Neuronal stem cell (in vitro differentiated cells): ENCODE measurements around the gene DNAL4.

Experiments used
- DNase-seq: peaks from one replicate; pipeline ENCODE4 v3.0.0-alpha.2; 2013; ENCODE audit warnings: low spot score
- H2AFZ ChIP-seq: one replicate; pipeline ENCODE4 v1.6.1; 2013; ENCODE audit warnings: mild to moderate bottlenecking, low read length, inconsistent platforms
- H2AK5ac ChIP-seq: 2 replicates; pipeline ENCODE4 v1.6.1; 2013; ENCODE audit warnings: low read depth, mild to moderate bottlenecking, inconsistent platforms, low read length, moderate library complexity, mixed read lengths
- H2BK120ac ChIP-seq: 2 replicates; pipeline ENCODE4 v1.6.1; 2013; ENCODE audit warnings: low read depth, mild to moderate bottlenecking, inconsistent platforms, low read length, moderate library complexity, mixed read lengths
- H2BK12ac ChIP-seq: one replicate; pipeline ENCODE4 v1.6.1; 2013; ENCODE audit warnings: low read length, inconsistent platforms
- H2BK15ac ChIP-seq: 2 replicates; pipeline ENCODE4 v1.6.1; 2013; ENCODE audit warnings: mild to moderate bottlenecking, low read length, inconsistent platforms, mixed read lengths
- H2BK5ac ChIP-seq: one replicate; pipeline ENCODE4 v1.6.1; 2013; ENCODE audit warnings: inconsistent platforms, mild to moderate bottlenecking, low read length, moderate library complexity
- H3K14ac ChIP-seq: one replicate; pipeline ENCODE4 v1.6.1; 2013; ENCODE audit warnings: low read length, inconsistent platforms
- H3K18ac ChIP-seq: 2 replicates; pipeline ENCODE4 v1.6.1; 2013; ENCODE audit warnings: low read length, inconsistent platforms
- H3K23ac ChIP-seq: 2 replicates; pipeline ENCODE4 v1.6.1; 2013; ENCODE audit warnings: low read depth, mild to moderate bottlenecking, mixed read lengths, low read length, inconsistent platforms; ENCODE audit not compliant: poor library complexity
- H3K27ac ChIP-seq: replicated peaks from 3 replicates; pipeline ENCODE4 v1.5.1; 2013; ENCODE audit warnings: low read length, inconsistent platforms
- H3K27me3 ChIP-seq, 3 experiments: 2 replicates each; pipeline ENCODE4 v1.6.1; 2013; ENCODE audit warnings: low read length in 3 of 3, mild to moderate bottlenecking in 2 of 3, inconsistent platforms in 1 of 3, low read depth in 1 of 3, mixed read lengths in 1 of 3, moderate library complexity in 1 of 3; ENCODE audit not compliant: control insufficient read depth in 3 of 3, insufficient read depth in 3 of 3
- H3K36me3 ChIP-seq, 2 donors: replicated peaks in 1 of 2; 2 replicates each; pipeline ENCODE4 v1.6.1; 2013; ENCODE audit warnings: low read length in 2 of 2; ENCODE audit not compliant: control insufficient read depth in 2 of 2, insufficient read depth in 2 of 2
- H3K4ac ChIP-seq: 2 replicates; pipeline ENCODE4 v1.6.1; 2013; ENCODE audit warnings: inconsistent platforms, mild to moderate bottlenecking, low read length, moderate library complexity
- H3K4me1 ChIP-seq, 2 donors: 1 replicate in 1 of 2; 2 replicates in 1 of 2; pipeline ENCODE4 v1.6.1; 2013; ENCODE audit warnings: low read length in 2 of 2, low read depth in 1 of 2; ENCODE audit not compliant: control insufficient read depth in 2 of 2, insufficient read depth in 1 of 2
- H3K4me2 ChIP-seq: one replicate; pipeline ENCODE4 v1.6.1; 2013; ENCODE audit warnings: mild to moderate bottlenecking, low read length, inconsistent platforms; ENCODE audit not compliant: insufficient read depth, poor library complexity, severe bottlenecking
- H3K4me3 ChIP-seq, 2 donors: 2 replicates each; pipeline ENCODE4 v1.5.1; 2013; ENCODE audit warnings: low read length in 2 of 2, mild to moderate bottlenecking in 2 of 2, inconsistent platforms in 1 of 2, moderate library complexity in 1 of 2
- H3K79me1 ChIP-seq: one replicate; pipeline ENCODE4 v1.6.1; 2013; ENCODE audit warnings: low read depth, mild to moderate bottlenecking, inconsistent platforms, low read length, moderate library complexity
- H3K9ac ChIP-seq: one replicate; pipeline ENCODE4 v1.6.1; 2013; ENCODE audit warnings: mild to moderate bottlenecking, low read depth, low read length, inconsistent platforms; ENCODE audit not compliant: poor library complexity
- H3K9me3 ChIP-seq, 2 donors: replicated peaks in 1 of 2; 2 replicates each; pipeline versions ENCODE3 to v1.6.1; 2013; ENCODE audit warnings: low read length in 2 of 2, mild to moderate bottlenecking in 2 of 2, inconsistent platforms in 1 of 2, low read depth in 1 of 2, mixed read lengths in 1 of 2, moderate library complexity in 1 of 2; ENCODE audit not compliant: control insufficient read depth in 2 of 2, insufficient read depth in 1 of 2
- H4K8ac ChIP-seq: one replicate; pipeline ENCODE4 v1.6.1; 2013; ENCODE audit warnings: low read depth, mild to moderate bottlenecking, inconsistent platforms, low read length, moderate library complexity
- H4K91ac ChIP-seq: one replicate; pipeline ENCODE4 v1.6.1; 2013; ENCODE audit warnings: low read length, low read depth, mild to moderate bottlenecking, inconsistent platforms; ENCODE audit not compliant: poor library complexity
- WGBS, 2 donors: extraction: QIAGEN DNeasy Blood & Tissue Kit; methylation state at CpG; one replicate each; pipeline ENCODE4 v1.1.7; 2013; ENCODE audit warnings: missing lambda C conversion rate in 2 of 2, mixed read lengths in 1 of 2; ENCODE audit not compliant: insufficient read length in 2 of 2, insufficient replicate concordance in 1 of 2; ENCODE audit errors: extremely low coverage in 2 of 2; 5-methylcytosine and 5-hydroxymethylcytosine counted together

Gene DNAL4

DNA sequence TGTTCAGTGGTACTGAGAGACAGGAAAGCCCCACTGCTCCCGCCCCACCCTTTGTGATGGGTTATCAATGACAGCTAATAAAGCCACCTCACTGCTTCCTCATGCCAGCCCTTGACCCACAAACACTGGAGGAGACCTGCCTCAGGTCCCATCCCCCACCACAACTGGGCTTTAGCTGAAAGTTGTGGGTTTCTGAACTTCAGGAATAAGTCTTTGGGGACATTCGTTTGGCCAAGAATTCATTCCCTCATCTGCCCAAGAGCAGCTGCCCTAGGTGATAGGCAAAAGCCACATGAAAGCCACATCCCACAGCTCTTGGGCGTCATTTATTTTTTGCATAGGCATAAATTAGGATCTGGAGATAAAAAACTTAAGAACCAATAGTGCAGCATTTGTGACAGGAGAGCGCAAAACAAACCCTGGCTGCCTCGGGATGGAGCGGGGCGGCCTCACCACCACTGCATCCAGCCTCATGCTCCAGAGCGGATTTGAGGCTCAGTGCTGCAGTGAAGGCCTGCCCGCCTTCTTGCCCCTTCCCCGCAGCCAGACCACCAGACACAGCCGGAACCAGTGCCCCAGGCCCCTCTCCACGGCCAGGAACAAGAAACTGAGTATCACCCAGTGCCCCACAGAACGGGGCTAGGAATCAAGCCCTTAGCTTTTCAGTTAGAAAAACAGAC, 59.4 kb downstream of the DNAL4 start:
- Histone ChIP-seq H3K14ac (no peak overlapping the region), H2BK12ac (no peak overlapping the region), H4K91ac (no peak overlapping the region), H3K27me3 (no peaks in the 10 kb centered on the region), H3K4me1 (no peaks in the 10 kb centered on the region), H3K36me3 (peaks cover 63 to 100% of the 10 kb centered on the region in 2 donors), H3K4me2 (no peak overlapping the region), H2BK5ac (no peak overlapping the region), H2AK5ac (no peak overlapping the region), H3K4ac (no peak overlapping the region), H3K9ac (no peak overlapping the region), H2BK120ac (no peak overlapping the region), H3K18ac (no peak overlapping the region), H2BK15ac (no peak overlapping the region), H3K27ac (no peak overlapping the region), H3K79me1 (no peaks in the 10 kb centered on the region), H4K8ac (no peak overlapping the region), H3K23ac (no peak overlapping the region), H3K4me3 (no peak overlapping the region), H3K9me3 (no peaks in the 10 kb centered on the region), H2AFZ (no peak overlapping the region)
- no peak for DNase-seq
- no CpG with 5 or more reads among the region's 13 CpGs for WGBS, 2 donors

GRCh38 chr22:38733724-38734381, 60.1 kb downstream of the DNAL4 start:
- Histone ChIP-seq H3K36me3 (peaks cover 63 to 100% of the 10 kb centered on the region in 2 donors), H3K4me3 (no peak overlapping the region), H2BK5ac (peak overlapping the region; percentile 4), H3K79me1 (no peaks in the 10 kb centered on the region), H3K9me3 (no peaks in the 10 kb centered on the region), H3K18ac (peak overlapping the region; percentile 19), H2AK5ac (peak overlapping the region; percentile 47), H3K23ac (no peak overlapping the region), H3K27ac (no peak overlapping the region), H2BK15ac (no peak overlapping the region), H3K14ac (no peak overlapping the region), H4K91ac (no peak overlapping the region), H3K4ac (no peak overlapping the region), H2AFZ (no peak overlapping the region), H3K9ac (no peak overlapping the region), H3K27me3 (no peaks in the 10 kb centered on the region), H2BK12ac (no peak overlapping the region), H3K4me2 (no peak overlapping the region), H4K8ac (no peak overlapping the region), H3K4me1 (no peaks in the 10 kb centered on the region), H2BK120ac (no peak overlapping the region)
- WGBS, 2 donors = no CpG with 5 or more reads among the region's 8 CpGs
- DNase-seq = no peak

GRCh38 chr22:38733329-38733723, 60.6 kb downstream of the DNAL4 start:
- no peak overlapping the region for H3K4ac ChIP-seq
- no peaks in the 10 kb centered on the region for H3K4me1 ChIP-seq
- H2AFZ ChIP-seq = no peak overlapping the region
- DNase-seq = no peak
- peak overlapping the region; percentile 47 for H2AK5ac ChIP-seq
- no peak overlapping the region for H2BK12ac ChIP-seq
- no peak overlapping the region for H2BK120ac ChIP-seq
- H3K9ac ChIP-seq = no peak overlapping the region
- H3K27me3 ChIP-seq = no peaks in the 10 kb centered on the region
- H2BK15ac ChIP-seq = no peak overlapping the region
- peak overlapping the region; percentile 4 for H2BK5ac ChIP-seq
- no peak overlapping the region for H4K8ac ChIP-seq
- H4K91ac ChIP-seq = no peak overlapping the region
- WGBS, 2 donors = no CpG with 5 or more reads among the region's 4 CpGs
- H3K4me3 ChIP-seq = no peak overlapping the region
- no peaks in the 10 kb centered on the region for H3K79me1 ChIP-seq
- no peaks in the 10 kb centered on the region for H3K9me3 ChIP-seq
- no peak overlapping the region for H3K14ac ChIP-seq
- no peak overlapping the region for H3K27ac ChIP-seq
- no peak overlapping the region for H3K23ac ChIP-seq
- no peak overlapping the region for H3K4me2 ChIP-seq
- peaks cover 63 to 100% of the 10 kb centered on the region in 2 donors for H3K36me3 ChIP-seq
- H3K18ac ChIP-seq = peak overlapping the region; percentile 19

GRCh38 chr22:38732251-38732815, 61.6 kb downstream of the DNAL4 start:
- H3K4ac ChIP-seq = no peak overlapping the region
- H4K91ac ChIP-seq = no peak overlapping the region
- no peaks in the 10 kb centered on the region for H3K27me3 ChIP-seq
- no peak overlapping the region for H2AFZ ChIP-seq
- no peak overlapping the region for H2AK5ac ChIP-seq
- H3K14ac ChIP-seq = no peak overlapping the region
- no peak overlapping the region for H2BK12ac ChIP-seq
- WGBS, 2 donors = no CpG with 5 or more reads among the region's 13 CpGs
- no peak overlapping the region for H2BK5ac ChIP-seq
- peaks cover 67 to 100% of the 10 kb centered on the region in 2 donors for H3K36me3 ChIP-seq
- H4K8ac ChIP-seq = no peak overlapping the region
- H3K9ac ChIP-seq = no peak overlapping the region
- H2BK120ac ChIP-seq = peak overlapping the region; percentile 53
- no peak for DNase-seq
- H3K4me1 ChIP-seq = no peaks in the 10 kb centered on the region
- no peak overlapping the region for H3K4me2 ChIP-seq
- H3K18ac ChIP-seq = no peak overlapping the region
- H3K4me3 ChIP-seq = no peak overlapping the region
- no peak overlapping the region for H3K23ac ChIP-seq
- no peak overlapping the region for H3K27ac ChIP-seq
- H3K9me3 ChIP-seq = no peaks in the 10 kb centered on the region
- no peak overlapping the region for H2BK15ac ChIP-seq
- H3K79me1 ChIP-seq = peaks cover 3% of the 10 kb centered on the region
